HepG2 (cell line): Measurements from ENCODE around the gene CDRT4. TPM values are rescaled to one million over a fixed set of nuclear protein-coding genes. Genes with fewer than 3 reads are reported as not detected.
A peak's percentile ranks its signal among the peaks of the same experiment; 100 is the strongest.

ENCODE experiments used
- AFF4 ChIP-seq: sonication (generic); formaldehyde crosslinking; IDR thresholded peaks from 2 replicates; pipeline ENCODE4 v1.4.0; 2020; ENCODE audit warnings: missing genetic modification reagents
- ARID4A ChIP-seq: sonication (generic); formaldehyde crosslinking; IDR thresholded peaks from 2 replicates; pipeline ENCODE4 v1.5.0; 2020; ENCODE audit warnings: mild to moderate bottlenecking, missing genetic modification reagents, borderline replicate concordance
- ELF4 ChIP-seq: sonication (generic); formaldehyde crosslinking; IDR thresholded peaks from 2 replicates; pipeline ENCODE4 v1.5.0; 2020; ENCODE audit warnings: missing genetic modification reagents, mild to moderate bottlenecking, moderate library complexity, borderline replicate concordance
- FOXP4 ChIP-seq: sonication (generic); formaldehyde crosslinking; IDR thresholded peaks from 2 replicates; pipeline ENCODE4 v1.4.0; 2020; ENCODE audit warnings: missing genetic modification reagents
- GTF3A ChIP-seq: sonication (generic); formaldehyde crosslinking; conservative IDR thresholded peaks from 2 replicates; pipeline ENCODE4 v1.4.0; 2020; ENCODE audit warnings: mild to moderate bottlenecking, missing genetic modification reagents
- RXRB ChIP-seq: IDR thresholded peaks from 2 replicates; pipeline ENCODE4 v1.6.1; 2016; ENCODE audit warnings: borderline replicate concordance, missing genetic modification reagents, missing compliant biosample characterization
- SALL2 ChIP-seq: sonication (generic); formaldehyde crosslinking; IDR thresholded peaks from 2 replicates; pipeline ENCODE4 v1.8.1; 2023; ENCODE audit warnings: mild to moderate bottlenecking, missing genetic modification reagents, inconsistent platforms
- SP4 ChIP-seq: sonication (generic); formaldehyde crosslinking; IDR thresholded peaks from 2 replicates; pipeline ENCODE4 v1.8.1; 2023; ENCODE audit warnings: mild to moderate bottlenecking, missing genetic modification reagents
- ZHX1 ChIP-seq: sonication (generic); formaldehyde crosslinking; IDR thresholded peaks from 2 replicates; pipeline ENCODE4 v1.8.1; 2022; ENCODE audit warnings: low read depth, mild to moderate bottlenecking, missing genetic modification reagents
- ZNF143 ChIP-seq: sonication (generic); formaldehyde crosslinking; IDR thresholded peaks from 2 replicates; pipeline ENCODE4 v1.4.0; 2020; ENCODE audit warnings: missing genetic modification reagents
- ZNF235 ChIP-seq: sonication (generic); formaldehyde crosslinking; IDR thresholded peaks from 2 replicates; pipeline ENCODE4 v1.8.1; 2023; ENCODE audit warnings: mild to moderate bottlenecking, missing genetic modification reagents, borderline replicate concordance
- ZNF274 ChIP-seq: sonication (generic); formaldehyde crosslinking; IDR thresholded peaks from 2 replicates; pipeline ENCODE4 v1.5.1; 2020; ENCODE audit warnings: mild to moderate bottlenecking, missing genetic modification reagents
- ZNF598 ChIP-seq: sonication (generic); formaldehyde crosslinking; IDR thresholded peaks from 2 replicates; pipeline ENCODE4 v1.5.1; 2020; ENCODE audit warnings: mild to moderate bottlenecking, missing genetic modification reagents, borderline replicate concordance
- polyA plus RNA-seq, 8 experiments: library from polyadenylated mRNA; depleted of rRNA in 3 of 8; stranded (reverse) in 7 of 8; unstranded in 1 of 8; fragments of >200 nt; fragmentation: Illumina TruSeq in 4 of 8; extraction: Trizol in 4 of 8; gene quantifications; 2 replicates each; pipeline versions ENCODE4 v1.2.1 to v1.2.3, GENCODE V29; 2011 to 2016; ENCODE audit warnings: low read depth in 4 of 8, missing spikeins in 1 of 8, mixed read lengths in 1 of 8; ENCODE audit not compliant: insufficient read depth in 1 of 8
- total RNA-seq, 5 experiments: library from RNA; depleted of rRNA; stranded (reverse); fragments of >200 nt; fragmentation: Illumina TruSeq; extraction: Trizol; gene quantifications; 2 replicates each; pipeline ENCODE4 v1.2.3, GENCODE V29; 2016; ENCODE audit warnings: low read depth in 1 of 5

The CDRT4 gene
- total and polyA plus RNA-seq, 2 of the 13 experiments (the other 11 are each of a cell fraction or from before 2014, with no cell fraction given) = 5.8 to 12.1 TPM

- TF ChIP-seq SP4 (CRISPR knock-in tag) (no peak), ZNF598 (CRISPR knock-in tag) (no peak), ARID4A (CRISPR knock-in tag) (peak; percentile 63; the same call in 1 of the 2 replicates), SALL2 (CRISPR knock-in tag) (0 out of 2 replicates have a peak, but pooled peaks have one; percentile 45), ZNF235 (CRISPR knock-in tag) (no peak), ZNF143 (CRISPR knock-in tag) (no peak; the same call in 1 of the 2 replicates), RXRB (CRISPR knock-in tag) (peak; percentile 56; the same call in 1 of the 2 replicates), FOXP4 (peak; percentile 88), AFF4 (CRISPR knock-in tag) (no peak), GTF3A (CRISPR knock-in tag) (no peak), ELF4 (CRISPR knock-in tag) (no peak), ZHX1 (CRISPR knock-in tag) (no peak), ZNF274 (CRISPR knock-in tag) (no peak)
Observed at GRCh38 chr17:15432807-15433611, 34.4 kb downstream of the CDRT4 start (continued).
